Gastroesophageal sphincter (tissue), 4 donors: ENCODE measurements around the gene YOD1. TPM values are rescaled to one million over a fixed set of nuclear protein-coding genes. Genes with fewer than 3 reads are reported as not detected.

Source experiments
- ATAC-seq: fragments of 150-250 bp; one replicate; pipeline ENCODE4 v1.9.1; 2016; ENCODE audit warnings: mild to moderate bottlenecking, moderate library complexity
- H3K27ac ChIP-seq, 4 donors: fragments of 200-600 bp; sonication (generic) in 3 of 4; 1 replicate in 3 of 4; 2 replicates in 1 of 4; pipeline ENCODE4 v1.5.1; 2016 to 2019
- H3K27me3 ChIP-seq: fragments of 200-600 bp; sonication (generic); one replicate; pipeline ENCODE4 v1.5.1; 2019
- H3K36me3 ChIP-seq, 2 donors: fragments of 200-600 bp; sonication (generic); one replicate each; pipeline ENCODE4 v1.5.1; 2019; ENCODE audit warnings: control low read depth in 1 of 2
- H3K4me1 ChIP-seq, 3 donors: fragments of 200-600 bp; sonication (generic); 1 replicate in 2 of 3; 2 replicates in 1 of 3; pipeline ENCODE4 v1.5.1; 2016 to 2019; ENCODE audit warnings: control low read depth in 2 of 3
- H3K4me3 ChIP-seq, 2 donors: fragments of 200-600 bp; sonication (generic); one replicate each; pipeline ENCODE4 v1.5.1; 2019; ENCODE audit warnings: mild to moderate bottlenecking in 1 of 2, moderate library complexity in 1 of 2
- H3K9me3 ChIP-seq, 3 donors: fragments of 200-600 bp; sonication (generic); one replicate each; pipeline ENCODE4 v1.5.1; 2017 to 2019; ENCODE audit warnings: control low read depth in 2 of 3
- EP300 ChIP-seq: sonication (generic); formaldehyde crosslinking; IDR thresholded peaks from one replicate; pipeline ENCODE4 v1.6.1; 2017; ENCODE audit warnings: antibody characterized with exemption, mild to moderate bottlenecking
- POLR2A ChIP-seq, 2 donors: fragments of 450-650 bp; IDR thresholded peaks; one replicate each; pipeline ENCODE4 v1.6.1; 2017; ENCODE audit warnings: antibody characterized with exemption in 2 of 2, mild to moderate bottlenecking in 2 of 2, moderate library complexity in 1 of 2
- POLR2AphosphoS5 ChIP-seq: sonication (generic); formaldehyde crosslinking; IDR thresholded peaks from one replicate; pipeline ENCODE4 v1.6.1; 2017; ENCODE audit warnings: antibody characterized with exemption
- whole genome bisulfite sequencing, 2 donors: methylation state at CpG; one replicate each; pipeline ENCODE4 v1.1.5; 2018; ENCODE audit warnings: low coverage in 1 of 2; 5-methylcytosine and 5-hydroxymethylcytosine counted together
- total RNA-seq, 4 donors: library from RNA; depleted of rRNA; stranded (reverse); fragments of >200 nt; gene quantifications; one replicate each; pipeline ENCODE4 v1.1.0, GENCODE V29; 2016
- TF ChIP-seq, protein P1 (sequence below), 4 experiments: fragments of 200-600 bp in 2 of 4; fragments of 450-650 bp in 2 of 4; sonication (generic) in 1 of 4; IDR thresholded peaks; one replicate each; pipeline ENCODE4 v1.5.1; 2017 to 2019; ENCODE audit warnings: antibody characterized with exemption in 4 of 4, mild to moderate bottlenecking in 2 of 4, moderate library complexity in 2 of 4

Gene YOD1
- total RNA-seq, 4 donors from 2014 or later: 6.9 to 11.7 (median 8.8) TPM

- Histone ChIP-seq H3K27ac (no peak within 1 kb of the TSS), H3K27me3 (peaks cover 23% of the 10 kb centered on the region), H3K9me3 (no peaks in the 10 kb centered on the region), H3K4me3 (no peak within 1 kb of the TSS), H3K36me3 (no peaks in the 10 kb centered on the region), H3K4me1 (no peaks in the 10 kb centered on the region)
- WGBS, 2 donors: no CpG with 5 or more reads among the region's 1 CpG
- no peak for TF ChIP-seq POLR2A (IDR thresholded peaks at IDR 0.05)
- ATAC-seq: no peak
These were observed 18.4 kb downstream of the YOD1 start, which contains the start of gene C1orf116 for GRCh38 chr1:207032528-207033017. C1orf116 (minus strand) TSS chr1:207032756; CDS start chr1:207027598, 5,158 bp downstream.

GRCh38 chr1:207031632-207032264, 19.3 kb downstream of the YOD1 start:
- no peaks in the 10 kb centered on the region for H3K9me3 ChIP-seq
- no peak for ATAC-seq
- H3K4me1 ChIP-seq: peaks cover 0 to 6% (median 0%) of the 10 kb centered on the region in 3 donors
- H3K4me3 ChIP-seq: no peak overlapping the region
- no peak overlapping the region for H3K27ac ChIP-seq
- H3K36me3 ChIP-seq: no peaks in the 10 kb centered on the region
- TF ChIP-seq POLR2AphosphoS5 (no peak), EP300 (no peak), POLR2A (IDR thresholded peaks at IDR 0.05) (no peak)
- TF ChIP-seq, protein P1, sequence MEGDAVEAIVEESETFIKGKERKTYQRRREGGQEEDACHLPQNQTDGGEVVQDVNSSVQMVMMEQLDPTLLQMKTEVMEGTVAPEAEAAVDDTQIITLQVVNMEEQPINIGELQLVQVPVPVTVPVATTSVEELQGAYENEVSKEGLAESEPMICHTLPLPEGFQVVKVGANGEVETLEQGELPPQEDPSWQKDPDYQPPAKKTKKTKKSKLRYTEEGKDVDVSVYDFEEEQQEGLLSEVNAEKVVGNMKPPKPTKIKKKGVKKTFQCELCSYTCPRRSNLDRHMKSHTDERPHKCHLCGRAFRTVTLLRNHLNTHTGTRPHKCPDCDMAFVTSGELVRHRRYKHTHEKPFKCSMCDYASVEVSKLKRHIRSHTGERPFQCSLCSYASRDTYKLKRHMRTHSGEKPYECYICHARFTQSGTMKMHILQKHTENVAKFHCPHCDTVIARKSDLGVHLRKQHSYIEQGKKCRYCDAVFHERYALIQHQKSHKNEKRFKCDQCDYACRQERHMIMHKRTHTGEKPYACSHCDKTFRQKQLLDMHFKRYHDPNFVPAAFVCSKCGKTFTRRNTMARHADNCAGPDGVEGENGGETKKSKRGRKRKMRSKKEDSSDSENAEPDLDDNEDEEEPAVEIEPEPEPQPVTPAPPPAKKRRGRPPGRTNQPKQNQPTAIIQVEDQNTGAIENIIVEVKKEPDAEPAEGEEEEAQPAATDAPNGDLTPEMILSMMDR (IDR thresholded peaks at IDR 0.05): no peak
- H3K27me3 ChIP-seq: peaks cover 23% of the 10 kb centered on the region
- WGBS, 2 donors: 77 to 84% methylated on average over 6 of the region's 7 CpGs

DNA sequence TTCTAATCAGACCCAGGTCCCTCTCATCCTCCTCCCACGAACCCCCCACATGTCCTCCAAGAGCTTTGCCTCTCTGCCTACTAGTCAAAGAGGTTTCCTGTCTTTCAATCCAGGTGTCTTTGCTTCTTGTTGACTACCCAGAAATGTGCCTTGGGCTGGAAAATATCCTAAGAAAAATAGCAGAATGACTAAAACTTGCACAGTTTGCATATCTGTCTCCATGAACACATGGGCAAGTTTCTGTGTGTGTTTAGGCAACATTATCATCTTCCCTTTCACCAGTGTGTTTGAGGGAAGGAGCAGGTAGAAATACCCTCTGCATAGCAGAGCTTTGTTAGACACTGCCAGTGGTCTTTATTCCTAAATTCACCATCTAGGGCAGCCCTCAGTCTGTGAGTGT, 20.0 kb downstream of the YOD1 start:
- H3K27ac ChIP-seq: no peak overlapping the region
- peaks cover 0 to 13% (median 0%) of the 10 kb centered on the region in 3 donors for H3K4me1 ChIP-seq
- 63 to 78% methylated on average over 1 of the region's 1 CpG for WGBS, 2 donors
- no peaks in the 10 kb centered on the region for H3K9me3 ChIP-seq
- H3K27me3 ChIP-seq: peaks cover 23% of the 10 kb centered on the region
- TF ChIP-seq, protein P1 (IDR thresholded peaks at IDR 0.05): no peak
- TF ChIP-seq POLR2AphosphoS5 (no peak), EP300 (no peak), POLR2A (IDR thresholded peaks at IDR 0.05) (no peak)
- no peak for ATAC-seq
- no peaks in the 10 kb centered on the region for H3K36me3 ChIP-seq
- H3K4me3 ChIP-seq: no peak overlapping the region

GRCh38 chr1:207030522-207031009, 20.4 kb downstream of the YOD1 start:
- 70 to 73% methylated on average over 2 to 5 of the region's 5 CpGs for WGBS, 2 donors
- no peak for TF ChIP-seq POLR2A (IDR thresholded peaks at IDR 0.05)
- no peak for TF ChIP-seq POLR2AphosphoS5
- TF ChIP-seq, protein P1 (IDR thresholded peaks at IDR 0.05): no peak
- no peak overlapping the region for H3K4me3 ChIP-seq
- peaks cover 0 to 17% (median 4%) of the 10 kb centered on the region in 3 donors for H3K4me1 ChIP-seq
- no peaks in the 10 kb centered on the region for H3K9me3 ChIP-seq
- no peak for ATAC-seq
- H3K36me3 ChIP-seq: no peaks in the 10 kb centered on the region
- H3K27me3 ChIP-seq: peaks cover 23% of the 10 kb centered on the region
- no peak overlapping the region for H3K27ac ChIP-seq

DNA sequence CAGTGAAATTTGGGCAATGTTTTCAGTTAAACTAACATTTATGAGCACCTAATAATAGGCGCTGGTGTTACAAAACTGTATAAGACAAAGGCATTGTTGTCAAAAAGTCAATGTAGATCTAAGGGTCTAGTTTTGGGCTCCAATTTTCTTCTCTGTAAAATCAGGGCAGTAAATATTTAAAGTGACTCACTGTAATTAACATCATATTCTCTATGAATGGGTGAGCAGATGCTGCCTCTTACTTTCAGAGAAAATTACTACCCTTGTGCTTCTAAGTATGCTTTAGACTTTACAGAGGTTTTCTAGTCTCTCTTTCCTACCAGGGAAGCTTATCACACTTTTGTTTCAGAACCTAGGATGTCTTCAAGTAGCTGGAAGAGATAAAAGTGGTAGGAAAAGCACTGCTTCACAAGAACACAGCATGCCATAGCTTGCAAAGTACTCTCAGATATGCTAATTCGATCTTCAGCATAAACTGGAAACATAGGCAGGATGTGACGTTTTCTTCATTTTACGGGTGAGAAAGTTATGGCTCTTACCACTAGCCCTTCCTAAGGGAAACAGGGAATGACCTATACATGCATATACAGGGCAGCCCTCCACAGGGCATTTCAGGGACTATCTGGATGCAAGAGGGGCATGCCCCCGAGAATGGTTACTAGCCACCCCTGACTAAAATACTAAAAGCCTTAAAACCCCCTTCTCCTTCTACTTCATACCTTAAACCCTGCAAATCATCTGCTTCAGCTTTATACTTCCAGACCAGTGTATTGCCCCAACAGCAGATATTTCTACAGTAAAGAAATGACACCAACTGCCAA, 21.1 kb downstream of the YOD1 start:
- Histone ChIP-seq H3K4me3 (no peak overlapping the region), H3K27ac (no peak overlapping the region), H3K9me3 (no peaks in the 10 kb centered on the region), H3K27me3 (peaks cover 23% of the 10 kb centered on the region), H3K4me1 (peaks cover 0 to 24% (median 9%) of the 10 kb centered on the region in 3 donors), H3K36me3 (no peaks in the 10 kb centered on the region)
- TF ChIP-seq, protein P1 (IDR thresholded peaks at IDR 0.05): no peak
- TF ChIP-seq EP300: no peak
- no peak for TF ChIP-seq POLR2AphosphoS5
- TF ChIP-seq POLR2A (IDR thresholded peaks at IDR 0.05): no peak
- WGBS, 2 donors: 63 to 83% methylated on average over 4 to 5 of the region's 5 CpGs
- no peak for ATAC-seq
